Fibroblast of the aortic adventitia (primary cell): ENCODE results near the gene HAO2. TPM values are rescaled to one million over a fixed set of nuclear protein-coding genes. Genes with fewer than 3 reads are reported as not detected.
"Not testable (repeated sequence)": the region's sequence is repeated elsewhere in the genome, so short reads cannot be mapped to it uniquely, and the experiment has no call there.

Source experiments
- DNase-seq: peaks from one replicate; pipeline ENCODE4 v3.0.0-alpha.2; 2010; ENCODE audit warnings: low read depth
- H3K4me3 ChIP-seq: 2 replicates; pipeline ENCODE4 v1.5.1; 2011; ENCODE audit warnings: low read depth, mild to moderate bottlenecking, control low read depth, low read length, moderate library complexity
- CTCF ChIP-seq: IDR thresholded peaks from 2 replicates; pipeline ENCODE4 v1.5.1; 2011; ENCODE audit warnings: mild to moderate bottlenecking, low read length, control low read depth, inconsistent platforms; ENCODE audit not compliant: insufficient read depth
- total RNA-seq: library from RNA; depleted of rRNA; stranded (reverse); fragments of >200 nt; gene quantifications from 2 replicates; pipeline ENCODE4 v1.2.3, GENCODE V29; 2012; ENCODE audit warnings: low replicate concordance

Gene HAO2
- total RNA-seq, 1 donor, result not detected

DNA sequence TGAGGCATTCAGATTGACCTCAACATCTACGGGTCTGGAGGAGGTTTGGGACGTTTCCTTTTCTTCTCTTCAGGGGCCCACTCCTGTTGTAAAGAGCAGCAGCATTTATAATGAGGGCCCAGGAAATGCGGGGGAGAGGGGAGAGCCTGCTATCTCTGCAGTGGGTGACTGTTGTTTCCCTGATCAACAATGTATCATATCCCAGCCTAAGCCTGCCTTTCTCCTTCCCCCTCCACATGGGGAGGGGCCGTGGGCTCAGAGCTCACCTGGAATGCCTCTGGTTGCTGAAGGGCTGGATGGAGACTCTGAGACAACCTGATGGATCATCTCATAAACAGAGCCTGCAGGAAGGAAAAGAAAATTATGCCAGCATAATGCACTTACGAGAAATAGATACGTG, 36.0 kb upstream of the HAO2 start:
- TF ChIP-seq CTCF, result no peak

DNA sequence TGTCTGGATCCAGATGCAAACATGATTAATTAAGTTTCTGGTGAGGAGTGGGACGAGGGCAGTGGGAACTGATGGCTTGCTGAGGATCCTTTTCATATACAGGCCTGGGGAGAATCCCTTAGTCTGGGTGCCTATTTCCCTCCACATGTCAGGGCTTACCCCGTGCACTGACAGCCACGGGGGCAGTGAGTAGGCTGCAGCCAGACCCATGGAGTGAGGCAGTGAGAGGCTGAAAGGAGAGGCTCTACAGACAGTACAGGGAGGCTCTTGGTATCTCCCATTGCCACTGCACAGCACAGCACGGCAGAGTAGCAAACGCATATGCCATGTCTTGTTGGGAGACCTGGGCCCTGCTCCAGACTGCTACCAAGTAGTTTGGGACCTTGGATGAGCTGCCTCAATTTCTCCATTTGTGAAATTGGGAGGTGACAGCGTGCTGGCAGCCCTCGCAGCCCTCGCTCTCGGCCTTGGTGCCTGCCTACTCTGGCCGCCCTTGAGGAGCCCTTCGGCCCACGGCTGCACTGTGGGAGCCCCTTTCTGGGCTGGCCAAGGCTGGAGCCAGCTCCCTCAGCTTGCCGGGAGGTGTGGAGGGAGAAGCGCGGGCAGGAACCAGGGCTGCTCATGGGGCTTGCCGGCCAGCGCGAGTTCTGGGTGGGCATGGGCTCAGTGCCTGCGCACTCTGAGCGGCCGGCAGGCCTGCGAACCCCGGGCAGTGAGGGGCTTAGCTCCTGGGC, 35.3 kb upstream of the HAO2 start:
- no peak for TF ChIP-seq CTCF
- DNase-seq, result no peak
- H3K4me3 ChIP-seq, result no peak overlapping the region

More for the DNA sequence above, 36.0 kb upstream of the HAO2 start:
- no peak for DNase-seq
- H3K4me3 ChIP-seq, result no peak overlapping the region

DNA sequence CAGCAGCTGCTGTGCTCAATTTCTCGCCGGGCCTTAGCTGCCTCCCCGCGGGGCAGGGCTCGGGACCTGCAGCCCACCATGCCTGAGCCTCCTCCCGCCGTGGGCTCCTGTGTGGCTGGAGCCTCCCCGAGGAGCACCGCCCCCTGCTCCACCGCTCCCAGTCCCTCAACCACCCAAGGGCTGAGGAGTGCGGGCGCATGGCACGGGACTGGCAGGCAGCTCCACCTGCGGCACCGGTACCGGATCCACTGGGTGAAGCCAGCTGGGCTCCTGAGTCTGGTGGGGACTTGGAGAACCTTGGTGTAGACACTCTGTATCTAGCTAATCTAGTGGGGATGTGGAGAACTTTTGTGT, 34.7 kb upstream of the HAO2 start:
- H3K4me3 ChIP-seq, DNase-seq: not testable (repeated sequence)

GRCh38 chr1:119336848-119337247, 31.7 kb upstream of the HAO2 start:
- peak; percentile 7 for DNase-seq
- H3K4me3 ChIP-seq, result no peak overlapping the region
- TF ChIP-seq CTCF, result no peak

DNA sequence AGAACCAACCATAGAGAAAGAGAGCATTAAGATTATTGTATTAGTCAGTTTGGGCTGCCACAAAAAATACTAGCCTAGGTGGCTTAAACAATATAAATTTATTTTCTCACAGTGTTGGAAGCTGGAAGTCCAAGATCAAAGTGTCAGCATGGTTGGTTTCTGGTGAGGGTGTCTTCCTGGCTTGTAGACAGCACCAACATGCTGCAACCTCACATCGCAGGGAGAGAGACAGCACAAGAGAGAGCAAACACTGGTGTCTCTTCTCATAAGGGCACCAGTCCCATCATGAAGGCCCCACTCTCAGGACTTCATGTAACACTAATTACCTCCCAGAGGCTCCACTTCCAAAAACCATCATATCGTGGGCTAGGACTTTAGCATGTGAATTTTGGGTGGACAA, 30.6 kb upstream of the HAO2 start:
- no peak for DNase-seq
- H3K4me3 ChIP-seq, result no peak overlapping the region
- TF ChIP-seq CTCF, result no peak

DNA sequence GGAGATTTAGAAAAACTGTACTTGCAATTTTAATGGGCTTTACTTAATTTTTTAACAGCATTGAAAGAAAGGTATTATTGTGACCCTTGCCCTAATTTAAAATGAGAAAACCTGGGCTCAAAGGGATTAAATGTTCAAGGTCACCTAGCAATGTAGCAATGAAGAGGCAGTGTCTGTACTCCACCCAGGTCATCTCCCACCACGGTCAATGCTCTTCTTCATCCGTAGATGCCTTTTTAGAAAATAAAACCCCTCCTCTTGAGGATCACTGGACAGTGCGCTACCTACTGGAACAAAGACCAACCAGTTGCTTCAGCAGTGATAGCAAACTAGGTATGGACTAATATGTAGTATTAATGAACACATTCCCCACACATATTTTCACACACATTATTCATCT, 29.8 kb upstream of the HAO2 start:
- no peak for TF ChIP-seq CTCF
- no peak overlapping the region for H3K4me3 ChIP-seq
- DNase-seq, result no peak

GRCh38 chr1:119340861-119341261, 27.7 kb upstream of the HAO2 start:
- no peak overlapping the region for H3K4me3 ChIP-seq
- TF ChIP-seq CTCF, result no peak
- DNase-seq, result no peak
